ENCODE results near the gene B3GNT3.

DNA sequence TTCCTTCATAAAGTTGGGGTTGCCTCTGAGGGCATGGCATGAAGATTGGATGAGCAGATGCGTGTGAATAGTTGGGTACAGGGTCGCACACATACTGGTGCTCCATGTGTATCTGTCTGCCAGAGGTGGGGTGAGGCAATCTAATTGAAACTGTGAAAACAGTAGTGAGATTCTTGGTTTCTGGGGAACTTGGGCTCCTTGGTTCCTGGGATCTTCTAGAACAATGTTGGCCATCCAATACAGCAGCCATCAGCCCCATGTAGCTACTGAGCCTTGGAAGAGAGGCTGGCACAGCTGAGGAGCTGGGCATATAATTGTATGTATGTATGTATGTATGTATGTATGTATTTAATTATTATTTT, 43.0 kb upstream of the B3GNT3 start:
- TF ChIP-seq, protein P1, sequence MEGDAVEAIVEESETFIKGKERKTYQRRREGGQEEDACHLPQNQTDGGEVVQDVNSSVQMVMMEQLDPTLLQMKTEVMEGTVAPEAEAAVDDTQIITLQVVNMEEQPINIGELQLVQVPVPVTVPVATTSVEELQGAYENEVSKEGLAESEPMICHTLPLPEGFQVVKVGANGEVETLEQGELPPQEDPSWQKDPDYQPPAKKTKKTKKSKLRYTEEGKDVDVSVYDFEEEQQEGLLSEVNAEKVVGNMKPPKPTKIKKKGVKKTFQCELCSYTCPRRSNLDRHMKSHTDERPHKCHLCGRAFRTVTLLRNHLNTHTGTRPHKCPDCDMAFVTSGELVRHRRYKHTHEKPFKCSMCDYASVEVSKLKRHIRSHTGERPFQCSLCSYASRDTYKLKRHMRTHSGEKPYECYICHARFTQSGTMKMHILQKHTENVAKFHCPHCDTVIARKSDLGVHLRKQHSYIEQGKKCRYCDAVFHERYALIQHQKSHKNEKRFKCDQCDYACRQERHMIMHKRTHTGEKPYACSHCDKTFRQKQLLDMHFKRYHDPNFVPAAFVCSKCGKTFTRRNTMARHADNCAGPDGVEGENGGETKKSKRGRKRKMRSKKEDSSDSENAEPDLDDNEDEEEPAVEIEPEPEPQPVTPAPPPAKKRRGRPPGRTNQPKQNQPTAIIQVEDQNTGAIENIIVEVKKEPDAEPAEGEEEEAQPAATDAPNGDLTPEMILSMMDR (IDR thresholded peaks at IDR 0.05): no peak
- TF ChIP-seq POLR2A (IDR thresholded peaks at IDR 0.05) (no peak), POLR2AphosphoS5 (IDR thresholded peaks at IDR 0.05) (no peak)
